ENCODE data around the gene OPN3. TPM values are rescaled to one million over a fixed set of nuclear protein-coding genes. Genes with fewer than 3 reads are reported as not detected.
A peak's percentile ranks its signal among the peaks of the same experiment; 100 is the strongest.
"Not testable (repeated sequence)": the region's sequence is repeated elsewhere in the genome, so short reads cannot be mapped to it uniquely, and the experiment has no call there.

The OPN3 gene
- total and polyA plus RNA-seq, 4 donors = 8.4 to 14.3 (median 11.7) TPM

- no peaks in the 10 kb centered on the region for H3K36me3 ChIP-seq (ENCODE audit: control insufficient read depth, insufficient read depth, low read length)
- no peak overlapping the region for H3K27ac ChIP-seq (ENCODE audit: low read depth, low read length)
- DNase-seq (ENCODE audit: low read depth in 4 of 6, low spot score in 6 of 6) = no peak
- H3K4me1 ChIP-seq (ENCODE audit: control insufficient read depth, insufficient read depth, low read length) = no peaks in the 10 kb centered on the region
- no peaks in the 10 kb centered on the region for H3K27me3 ChIP-seq (ENCODE audit: control insufficient read depth, insufficient read depth, low read length)
- WGBS (ENCODE audit: insufficient coverage) = no CpG with 5 or more reads among the region's 4 CpGs
- no peaks in the 10 kb centered on the region for H3K9me3 ChIP-seq (ENCODE audit: control insufficient read depth, insufficient read depth, low read length)
- H3K4me3 ChIP-seq (ENCODE audit: low read depth, low read length) = no peak overlapping the region
Measured at GRCh38 chr1:241675983-241676382, 35.8 kb upstream of the OPN3 start.

DNA sequence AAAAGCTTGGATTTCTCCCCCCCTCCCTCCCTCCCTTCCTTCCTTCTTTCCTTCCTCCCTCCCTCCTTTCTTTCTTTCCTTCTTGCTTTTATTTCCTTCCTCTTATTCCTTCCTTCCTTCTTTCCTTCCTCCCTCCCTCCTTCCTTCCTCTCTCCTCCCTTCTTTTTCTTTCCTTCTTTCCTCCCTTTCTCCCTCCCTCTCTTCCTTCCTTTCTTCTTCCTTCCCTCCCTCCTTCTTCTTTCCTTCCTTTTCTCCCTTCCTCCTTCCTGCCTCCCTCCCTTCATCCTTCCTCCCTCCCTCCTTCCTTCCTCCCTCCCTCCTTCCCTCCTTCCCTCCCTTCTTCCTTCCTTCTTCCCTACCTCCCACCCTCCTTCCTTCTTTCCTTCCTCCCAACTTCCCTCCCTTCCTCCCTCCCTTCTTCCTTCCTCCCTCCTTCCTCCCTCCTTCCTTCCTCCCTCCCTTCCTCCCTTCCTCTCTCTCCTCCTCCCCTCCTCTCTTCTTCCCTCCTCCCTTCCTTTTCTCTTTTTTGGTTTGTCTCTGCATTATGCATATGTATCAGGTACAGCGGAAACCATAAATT lies 34.7 kb upstream of the OPN3 start:
- no peaks in the 10 kb centered on the region for H3K9me3 ChIP-seq (ENCODE audit: control insufficient read depth, insufficient read depth, low read length)
- H3K4me3 ChIP-seq (ENCODE audit: low read depth, low read length) = no peak overlapping the region
- no peaks in the 10 kb centered on the region for H3K36me3 ChIP-seq (ENCODE audit: control insufficient read depth, insufficient read depth, low read length)
- DNase-seq (ENCODE audit: low read depth in 4 of 6, low spot score in 6 of 6) = no peak
- no peaks in the 10 kb centered on the region for H3K27me3 ChIP-seq (ENCODE audit: control insufficient read depth, insufficient read depth, low read length)
- no CpG with 5 or more reads among the region's 1 CpG for WGBS (ENCODE audit: insufficient coverage)
- no peak overlapping the region for H3K27ac ChIP-seq (ENCODE audit: low read depth, low read length)
- no peaks in the 10 kb centered on the region for H3K4me1 ChIP-seq (ENCODE audit: control insufficient read depth, insufficient read depth, low read length)

DNA sequence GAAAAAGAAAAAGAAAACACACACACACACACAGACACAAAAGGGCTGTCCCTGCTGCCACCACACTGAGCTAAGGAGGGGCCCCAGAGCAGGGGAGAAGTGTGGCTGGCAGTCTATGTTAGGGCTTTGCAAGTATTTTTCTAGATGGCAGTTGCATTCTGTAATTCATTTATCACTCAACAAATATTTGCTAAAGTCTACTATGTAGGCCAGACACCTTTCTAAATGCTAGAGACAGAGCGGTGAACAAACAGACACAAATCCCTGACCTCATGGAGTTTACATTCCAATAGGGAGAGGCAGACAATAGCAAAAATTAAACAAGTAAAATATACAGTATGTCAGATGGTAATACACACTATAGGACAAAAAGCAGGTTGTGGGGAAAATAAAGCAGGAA lies 32.1 kb upstream of the OPN3 start:
- WGBS (ENCODE audit: insufficient coverage) = no CpG with 5 or more reads among the region's 1 CpG
- Histone ChIP-seq H3K9me3 (ENCODE audit: control insufficient read depth, insufficient read depth, low read length) (no peaks in the 10 kb centered on the region), H3K4me3 (ENCODE audit: low read depth, low read length) (no peak overlapping the region), H3K27ac (ENCODE audit: low read depth, low read length) (no peak overlapping the region), H3K36me3 (ENCODE audit: control insufficient read depth, insufficient read depth, low read length) (no peaks in the 10 kb centered on the region), H3K27me3 (ENCODE audit: control insufficient read depth, insufficient read depth, low read length) (no peaks in the 10 kb centered on the region), H3K4me1 (ENCODE audit: control insufficient read depth, insufficient read depth, low read length) (no peaks in the 10 kb centered on the region)
- DNase-seq (ENCODE audit: low read depth in 4 of 6, low spot score in 6 of 6) = no peak

- no peak for DNase-seq (ENCODE audit: low read depth in 4 of 6, low spot score in 6 of 6)
- no peaks in the 10 kb centered on the region for H3K36me3 ChIP-seq (ENCODE audit: control insufficient read depth, insufficient read depth, low read length)
- no peaks in the 10 kb centered on the region for H3K9me3 ChIP-seq (ENCODE audit: control insufficient read depth, insufficient read depth, low read length)
- WGBS (ENCODE audit: insufficient coverage) = 100% methylated on average over 1 of the region's 3 CpGs
- H3K4me1 ChIP-seq (ENCODE audit: control insufficient read depth, insufficient read depth, low read length) = no peaks in the 10 kb centered on the region
- H3K4me3 ChIP-seq (ENCODE audit: low read depth, low read length) = no peak overlapping the region
- H3K27ac ChIP-seq (ENCODE audit: low read depth, low read length) = no peak overlapping the region
- H3K27me3 ChIP-seq (ENCODE audit: control insufficient read depth, insufficient read depth, low read length) = no peaks in the 10 kb centered on the region
Measured at GRCh38 chr1:241666419-241666818, 26.2 kb upstream of the OPN3 start.

GRCh38 chr1:241660424-241660972 lies 20.3 kb upstream of the OPN3 start:
- Histone ChIP-seq H3K36me3 (ENCODE audit: control insufficient read depth, insufficient read depth, low read length) (no peaks in the 10 kb centered on the region), H3K27ac (ENCODE audit: low read depth, low read length) (no peak overlapping the region), H3K27me3 (ENCODE audit: control insufficient read depth, insufficient read depth, low read length) (no peaks in the 10 kb centered on the region), H3K9me3 (ENCODE audit: control insufficient read depth, insufficient read depth, low read length) (no peaks in the 10 kb centered on the region), H3K4me1 (ENCODE audit: control insufficient read depth, insufficient read depth, low read length) (no peaks in the 10 kb centered on the region), H3K4me3 (ENCODE audit: low read depth, low read length) (no peak overlapping the region)
- WGBS (ENCODE audit: insufficient coverage) = 100% methylated on average over 1 of the region's 5 CpGs
- DNase-seq (ENCODE audit: low read depth in 4 of 6, low spot score in 6 of 6) = no peak

DNA sequence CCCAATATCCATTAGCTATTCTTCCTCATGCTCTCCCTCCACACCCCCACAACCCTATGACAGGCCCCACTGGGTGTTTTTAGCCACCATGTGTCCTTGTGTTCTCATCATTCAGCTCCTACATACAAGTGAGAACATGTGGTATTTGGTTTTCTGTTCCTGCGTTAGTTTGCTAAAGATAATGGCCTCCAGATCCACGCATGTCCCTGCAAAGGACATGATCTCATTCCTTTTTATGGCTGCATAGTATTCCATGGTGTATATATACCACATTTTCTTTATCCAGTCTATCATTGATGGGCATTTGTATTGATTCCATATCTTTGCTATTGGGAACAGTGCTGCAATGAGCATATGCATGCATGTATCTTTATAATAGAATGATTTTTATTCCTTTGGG lies 18.8 kb upstream of the OPN3 start:
- not testable (repeated sequence) for H3K27ac ChIP-seq (ENCODE audit: low read depth, low read length); H3K36me3 ChIP-seq (ENCODE audit: control insufficient read depth, insufficient read depth, low read length); H3K4me1 ChIP-seq (ENCODE audit: control insufficient read depth, insufficient read depth, low read length); H3K27me3 ChIP-seq (ENCODE audit: control insufficient read depth, insufficient read depth, low read length); DNase-seq (ENCODE audit: low read depth in 4 of 6, low spot score in 6 of 6); H3K9me3 ChIP-seq (ENCODE audit: control insufficient read depth, insufficient read depth, low read length); H3K4me3 ChIP-seq (ENCODE audit: low read depth, low read length)
- no CpG with 5 or more reads among the region's 2 CpGs for WGBS (ENCODE audit: insufficient coverage)

DNA sequence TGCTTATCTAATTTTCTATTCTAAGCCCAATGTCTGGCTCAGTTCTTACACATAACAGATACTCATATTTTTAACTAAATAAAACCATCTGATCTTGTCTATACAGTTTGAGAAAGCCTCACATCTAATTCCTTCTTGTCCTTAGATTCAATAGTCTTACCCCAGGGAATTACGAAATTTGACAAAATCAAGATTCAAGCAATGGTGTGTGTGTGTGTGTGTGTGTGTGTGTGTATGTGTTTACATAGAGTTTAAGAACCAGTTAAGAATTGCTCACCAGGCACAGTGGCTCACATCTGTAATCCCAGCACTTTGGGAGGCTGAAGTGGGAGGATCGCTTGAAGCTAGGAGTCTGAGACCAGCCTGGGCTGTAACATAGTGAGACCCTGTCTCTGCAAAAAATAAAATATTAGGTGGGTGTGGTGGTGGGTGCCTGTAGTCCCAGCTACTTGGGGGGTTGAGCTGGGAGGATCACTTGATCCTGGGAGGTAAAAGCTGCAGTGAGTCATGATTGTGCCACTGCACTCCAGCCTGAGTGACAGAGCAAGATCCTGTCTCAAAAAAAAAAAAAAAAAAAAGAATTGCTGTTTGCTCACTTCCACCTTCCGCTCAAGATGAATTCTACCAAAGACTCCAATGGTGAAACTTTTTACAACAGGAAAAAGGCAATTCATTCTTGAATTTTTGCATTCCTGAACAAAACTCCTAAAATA lies 18.1 kb upstream of the OPN3 start:
- no peaks in the 10 kb centered on the region for H3K4me1 ChIP-seq (ENCODE audit: control insufficient read depth, insufficient read depth, low read length)
- H3K4me3 ChIP-seq (ENCODE audit: low read depth, low read length) = no peak overlapping the region
- DNase-seq (ENCODE audit: low read depth in 4 of 6, low spot score in 6 of 6) = no peak
- WGBS (ENCODE audit: insufficient coverage) = 43% methylated on average over 1 of the region's 3 CpGs
- H3K9me3 ChIP-seq (ENCODE audit: control insufficient read depth, insufficient read depth, low read length) = no peaks in the 10 kb centered on the region
- no peak overlapping the region for H3K27ac ChIP-seq (ENCODE audit: low read depth, low read length)
- no peaks in the 10 kb centered on the region for H3K27me3 ChIP-seq (ENCODE audit: control insufficient read depth, insufficient read depth, low read length)
- H3K36me3 ChIP-seq (ENCODE audit: control insufficient read depth, insufficient read depth, low read length) = no peaks in the 10 kb centered on the region

DNA sequence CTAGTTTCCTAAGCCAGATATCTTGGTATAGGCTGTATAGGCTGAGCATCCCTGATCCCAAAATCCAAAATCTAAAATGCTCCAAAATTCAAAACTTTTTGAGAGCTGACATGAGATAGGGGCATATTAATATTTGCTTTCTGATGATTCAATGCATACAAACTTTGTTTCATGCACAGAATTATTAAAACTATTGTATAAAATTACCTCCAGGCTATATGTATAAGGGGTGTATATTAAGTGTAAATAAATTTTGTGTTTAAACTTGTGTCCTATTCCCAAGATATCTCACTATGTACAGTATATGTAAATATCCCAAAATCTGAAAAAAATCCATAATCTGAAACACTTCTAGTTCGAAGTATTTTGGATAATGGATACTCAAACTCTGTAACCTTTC lies 14.5 kb upstream of the OPN3 start:
- Histone ChIP-seq H3K27me3 (ENCODE audit: control insufficient read depth, insufficient read depth, low read length) (no peaks in the 10 kb centered on the region), H3K4me1 (ENCODE audit: control insufficient read depth, insufficient read depth, low read length) (no peaks in the 10 kb centered on the region), H3K36me3 (ENCODE audit: control insufficient read depth, insufficient read depth, low read length) (no peaks in the 10 kb centered on the region), H3K9me3 (ENCODE audit: control insufficient read depth, insufficient read depth, low read length) (no peaks in the 10 kb centered on the region), H3K27ac (ENCODE audit: low read depth, low read length) (no peak overlapping the region), H3K4me3 (ENCODE audit: low read depth, low read length) (no peak overlapping the region)
- WGBS (ENCODE audit: insufficient coverage) = no CpG with 5 or more reads among the region's 1 CpG
- DNase-seq (ENCODE audit: low read depth in 4 of 6, low spot score in 6 of 6) = no peak

- no peaks in the 10 kb centered on the region for H3K4me1 ChIP-seq (ENCODE audit: control insufficient read depth, insufficient read depth, low read length)
- no peaks in the 10 kb centered on the region for H3K27me3 ChIP-seq (ENCODE audit: control insufficient read depth, insufficient read depth, low read length)
- H3K27ac ChIP-seq (ENCODE audit: low read depth, low read length) = no peak overlapping the region
- no peaks in the 10 kb centered on the region for H3K36me3 ChIP-seq (ENCODE audit: control insufficient read depth, insufficient read depth, low read length)
- no peaks in the 10 kb centered on the region for H3K9me3 ChIP-seq (ENCODE audit: control insufficient read depth, insufficient read depth, low read length)
- DNase-seq (ENCODE audit: low read depth in 4 of 6, low spot score in 6 of 6) = peak in 1 of 6 donors; percentile 6
- no peak overlapping the region for H3K4me3 ChIP-seq (ENCODE audit: low read depth, low read length)
- WGBS (ENCODE audit: insufficient coverage) = 58% methylated on average over 1 of the region's 1 CpG
Measured at GRCh38 chr1:241654019-241654418, 13.8 kb upstream of the OPN3 start.

DNA sequence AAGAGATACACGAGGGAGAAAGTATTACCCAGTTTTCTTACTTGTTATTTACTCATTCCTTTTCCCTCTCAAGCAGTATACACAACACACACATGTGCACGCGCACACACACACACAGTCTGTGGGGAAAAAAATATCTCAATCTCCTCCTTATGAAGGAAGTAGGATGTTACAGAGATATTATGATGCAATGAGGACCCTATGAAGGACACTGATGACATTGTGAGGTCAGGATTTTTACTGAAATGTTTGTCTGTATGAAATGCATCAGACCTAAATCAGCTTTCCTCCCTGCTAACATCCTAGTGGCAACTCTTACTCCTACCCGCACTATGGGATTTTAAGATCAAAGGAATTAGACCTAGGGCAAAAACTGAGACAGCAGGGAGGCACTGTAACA lies 11.8 kb upstream of the OPN3 start, which contains the start of gene WDR64:
WDR64 (plus strand) TSS at position 270 of the 400 bp plus-strand sequence. CDS start 204 bp downstream, outside the sequence.
- WGBS (ENCODE audit: insufficient coverage) = 100% methylated on average over 1 of the region's 4 CpGs
- Histone ChIP-seq H3K9me3 (ENCODE audit: control insufficient read depth, insufficient read depth, low read length) (no peaks in the 10 kb centered on the region), H3K36me3 (ENCODE audit: control insufficient read depth, insufficient read depth, low read length) (no peaks in the 10 kb centered on the region), H3K27ac (ENCODE audit: low read depth, low read length) (no peak within 1 kb of the TSS), H3K4me1 (ENCODE audit: control insufficient read depth, insufficient read depth, low read length) (no peaks in the 10 kb centered on the region), H3K4me3 (ENCODE audit: low read depth, low read length) (no peak within 1 kb of the TSS), H3K27me3 (ENCODE audit: control insufficient read depth, insufficient read depth, low read length) (no peaks in the 10 kb centered on the region)
- no peak for DNase-seq (ENCODE audit: low read depth in 4 of 6, low spot score in 6 of 6)

All from spinal cord (tissue), 10 donors.